CD4-positive, alpha-beta T cell (primary cell): Measurements from ENCODE around the gene KLHL3. TPM values are rescaled to one million over a fixed set of nuclear protein-coding genes. Genes with fewer than 3 reads are reported as not detected.
A peak's percentile ranks its signal among the peaks of the same experiment; 100 is the strongest.

ENCODE experiments used
- ATAC-seq: fragments of 200-7000 bp; cut with Tn5 transposase; one replicate; pipeline ENCODE4 v1.10.0; 2022; ENCODE audit warnings: mild to moderate bottlenecking; ENCODE audit not compliant: poor library complexity
- CTCF ChIA-PET: fragments of 350-600 bp; sonication (Branson Sonifier 250); formaldehyde crosslinking; loops from one replicate; lab custom pipeline; 2021; ENCODE audit warnings: antibody characterized with exemption, inconsistent platforms; lab: Charles Lee
- POLR2A ChIA-PET: fragments of 350-600 bp; sonication (Branson Sonifier 250); formaldehyde crosslinking; loops from one replicate; lab custom pipeline; 2021; ENCODE audit warnings: antibody characterized with exemption, inconsistent platforms; lab: Charles Lee
- DNase-seq, 14 experiments: peaks; one replicate each; pipeline ENCODE4 v3.0.0-alpha.2; 2013 to 2020; ENCODE audit warnings: mixed read lengths in 2 of 14
- H3K27ac ChIP-seq, 2 donors: one replicate each; pipeline versions ENCODE4 v1.5.1 to v1.7.0; 2013; ENCODE audit warnings: low read length in 2 of 2, low read depth in 1 of 2, mild to moderate bottlenecking in 1 of 2
- H3K27me3 ChIP-seq, 2 experiments: 1 replicate in 1 of 2; 2 replicates in 1 of 2; pipeline versions ENCODE4 v1.6.1 to v1.7.0; 2013; ENCODE audit warnings: low read length in 2 of 2, control low read depth in 1 of 2, mild to moderate bottlenecking in 1 of 2, moderate library complexity in 1 of 2; ENCODE audit not compliant: insufficient read depth in 2 of 2, control insufficient read depth in 1 of 2
- H3K36me3 ChIP-seq: one replicate; pipeline ENCODE4 v1.6.1; 2013; ENCODE audit warnings: low read length, control low read depth; ENCODE audit not compliant: insufficient read depth
- H3K4me1 ChIP-seq: one replicate; pipeline ENCODE4 v1.6.1; 2013; ENCODE audit warnings: low read length, control low read depth; ENCODE audit not compliant: insufficient read depth
- H3K4me3 ChIP-seq: one replicate; pipeline ENCODE4 v1.5.1; 2013; ENCODE audit warnings: mild to moderate bottlenecking, low read length, moderate library complexity
- H3K9me3 ChIP-seq, 2 experiments: 1 replicate in 1 of 2; 2 replicates in 1 of 2; pipeline versions ENCODE4 v1.6.1 to v1.7.0; 2013; ENCODE audit warnings: low read length in 2 of 2, mild to moderate bottlenecking in 2 of 2, control low read depth in 1 of 2, moderate library complexity in 1 of 2; ENCODE audit not compliant: control insufficient read depth in 1 of 2, insufficient read depth in 1 of 2
- H3K27ac Mint-ChIP-seq: one replicate; pipeline ENCODE4 v1.8.0; 2020; ENCODE audit warnings: mixed read lengths
- H3K27me3 Mint-ChIP-seq: one replicate; pipeline ENCODE4 v1.8.0; 2021; ENCODE audit warnings: mixed read lengths
- H3K36me3 Mint-ChIP-seq: one replicate; pipeline ENCODE4 v1.8.0; 2021; ENCODE audit warnings: low read depth, mixed read lengths
- H3K4me1 Mint-ChIP-seq: one replicate; pipeline ENCODE4 v1.8.0; 2021; ENCODE audit warnings: low read depth, mixed read lengths
- H3K4me3 Mint-ChIP-seq: one replicate; pipeline ENCODE4 v1.8.0; 2020; ENCODE audit warnings: mild to moderate bottlenecking, mixed read lengths
- H3K9me3 Mint-ChIP-seq: one replicate; pipeline ENCODE4 v1.8.0; 2020; ENCODE audit warnings: mixed read lengths
- intact Hi-C, 2 experiments: fragments of 100-400 bp; cut with DNase I in 1 of 2; cut with micrococcal nuclease in 1 of 2; formaldehyde crosslinking; loops; one replicate each; pipeline versions ENCODE4 v1.15.1 to v1.9.0; 2023 to 2025; cut with DNase I, micrococcal nuclease
- total RNA-seq, 174 experiments: library from RNA in 2 of 174; stranded (reverse) in 2 of 174; gene quantifications; one replicate each; pipeline ENCODE4 v1.2.3 and lab custom pipeline; 2021 to 2026
- TF ChIP-seq, protein P1 (sequence below): fragments of 200-600 bp; IDR thresholded peaks from one replicate; pipeline ENCODE4 v1.8.0; 2022; ENCODE audit warnings: antibody characterized with exemption, mild to moderate bottlenecking

The KLHL3 gene
- total RNA-seq, 2 experiments from 2014 or later: 22.0 to 25.9 TPM

DNA sequence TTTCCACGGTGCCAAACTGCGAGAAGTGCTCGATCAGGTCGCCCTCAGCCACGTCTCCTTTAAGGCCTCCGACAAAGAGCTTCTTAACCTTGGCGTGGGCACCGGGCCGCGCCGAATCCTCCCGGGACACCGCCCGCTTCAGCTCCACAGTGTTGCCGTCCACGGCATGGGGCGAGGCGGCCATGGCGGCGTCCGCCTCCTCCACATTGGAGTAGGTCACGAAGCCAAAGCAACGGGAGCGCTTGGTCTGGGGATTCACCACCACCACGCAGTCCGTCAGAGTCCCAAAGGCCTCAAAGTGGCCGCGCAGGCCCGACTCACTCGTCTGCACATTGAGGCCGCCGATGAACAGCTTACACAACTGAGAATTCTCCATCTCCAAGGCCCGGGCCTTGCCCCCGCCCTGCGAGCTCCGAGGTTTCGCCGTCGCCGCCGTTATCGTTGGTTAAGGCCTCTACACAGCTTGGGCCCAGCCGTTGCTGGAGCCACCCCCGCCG is 17.9 kb upstream of the KLHL3 start:
- peak; percentile 14 for ATAC-seq
- peak overlapping the region; percentile 97 for H3K4me3 Mint-ChIP-seq
- ChIA-PET CTCF (interaction anchor here (1.0 to 3.4 kb wide), 4 partner anchors 11 to 599 kb away, joined by 3 to 28 read pairs (median 14); partner anchors contain the start of gene KDM3B), POLR2A (interaction anchor here (0.8 to 3.2 kb wide), 28 partner anchors 10 to 1812 kb away, joined by 3 to 80 read pairs (median 4); partner anchors contain the start of genes BRD8, CDC23, EGR1 and FAM13B)
- peak overlapping the region; percentile 100 for H3K27ac ChIP-seq
- no peaks in the 10 kb centered on the region for H3K27me3 ChIP-seq
- H3K36me3 ChIP-seq: peaks cover 2% of the 10 kb centered on the region
- H3K4me1 Mint-ChIP-seq: peaks cover 37% of the 10 kb centered on the region
- TF ChIP-seq, protein P1, sequence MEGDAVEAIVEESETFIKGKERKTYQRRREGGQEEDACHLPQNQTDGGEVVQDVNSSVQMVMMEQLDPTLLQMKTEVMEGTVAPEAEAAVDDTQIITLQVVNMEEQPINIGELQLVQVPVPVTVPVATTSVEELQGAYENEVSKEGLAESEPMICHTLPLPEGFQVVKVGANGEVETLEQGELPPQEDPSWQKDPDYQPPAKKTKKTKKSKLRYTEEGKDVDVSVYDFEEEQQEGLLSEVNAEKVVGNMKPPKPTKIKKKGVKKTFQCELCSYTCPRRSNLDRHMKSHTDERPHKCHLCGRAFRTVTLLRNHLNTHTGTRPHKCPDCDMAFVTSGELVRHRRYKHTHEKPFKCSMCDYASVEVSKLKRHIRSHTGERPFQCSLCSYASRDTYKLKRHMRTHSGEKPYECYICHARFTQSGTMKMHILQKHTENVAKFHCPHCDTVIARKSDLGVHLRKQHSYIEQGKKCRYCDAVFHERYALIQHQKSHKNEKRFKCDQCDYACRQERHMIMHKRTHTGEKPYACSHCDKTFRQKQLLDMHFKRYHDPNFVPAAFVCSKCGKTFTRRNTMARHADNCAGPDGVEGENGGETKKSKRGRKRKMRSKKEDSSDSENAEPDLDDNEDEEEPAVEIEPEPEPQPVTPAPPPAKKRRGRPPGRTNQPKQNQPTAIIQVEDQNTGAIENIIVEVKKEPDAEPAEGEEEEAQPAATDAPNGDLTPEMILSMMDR: no peak
- intact Hi-C loops: loop anchor here (2.0 to 10.0 kb wide), 6 partner anchors 17 to 821 kb away; partner anchors contain the start of genes BRD8 (in 1 of the 2), CDC23 (in 1 of the 2), CDC25C (in 1 of the 2) and FAM13B (in 1 of the 2)
- DNase-seq: peak in 2 of 14 experiments; percentile 9 to 27
- H3K4me1 ChIP-seq: peaks cover 28% of the 10 kb centered on the region
- H3K9me3 Mint-ChIP-seq: no peaks in the 10 kb centered on the region
- H3K36me3 Mint-ChIP-seq: peaks cover 50% of the 10 kb centered on the region
- no peaks in the 10 kb centered on the region for H3K9me3 ChIP-seq
- H3K27me3 Mint-ChIP-seq: no peaks in the 10 kb centered on the region
- peak overlapping the region; percentile 97 for H3K4me3 ChIP-seq
- peak overlapping the region; percentile 100 for H3K27ac Mint-ChIP-seq

DNA sequence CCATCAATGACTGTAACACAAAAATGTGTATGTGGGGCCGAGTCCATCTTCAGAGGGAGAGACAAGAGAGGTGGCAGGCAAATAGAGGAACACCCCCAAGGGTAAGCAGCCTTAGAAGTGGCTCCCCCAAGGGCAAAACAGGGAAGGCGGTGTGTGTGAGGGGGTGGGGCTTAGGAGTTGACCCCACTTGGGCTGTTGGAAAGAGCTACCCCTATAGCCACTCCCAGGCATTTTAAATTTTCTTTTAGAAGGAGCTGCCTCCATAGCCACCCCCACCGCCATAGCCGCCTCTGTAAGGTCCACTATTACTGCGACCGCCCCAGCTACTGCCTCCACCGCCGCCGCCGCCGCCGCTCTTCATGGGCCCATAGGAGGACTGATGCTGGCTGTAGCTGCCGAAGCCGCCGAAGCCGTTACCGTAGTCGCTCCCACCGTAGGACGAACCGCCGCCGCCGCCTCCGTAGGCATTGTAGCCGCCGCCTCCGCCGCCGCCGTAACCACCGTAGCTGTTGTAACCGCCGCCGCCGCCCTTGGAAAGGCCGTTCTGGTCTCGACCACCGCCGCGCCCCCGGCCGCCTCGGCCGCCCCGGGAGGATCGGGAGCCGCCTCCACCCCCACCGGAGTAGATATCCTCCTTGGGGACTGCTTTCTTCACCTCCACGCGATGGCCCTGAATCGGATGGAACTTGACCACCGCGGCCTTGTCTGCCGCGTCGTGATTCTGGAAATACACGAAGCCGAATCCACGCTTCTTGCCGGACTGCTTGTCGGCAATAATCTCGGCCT is 17.2 kb upstream of the KLHL3 start:
- CTCF ChIA-PET: interaction anchor here (1.0 to 3.4 kb wide), 4 partner anchors 11 to 599 kb away, joined by 3 to 28 read pairs (median 14); partner anchors contain the start of gene KDM3B
- Mint-ChIP-seq H3K4me1 (peaks cover 37% of the 10 kb centered on the region), H3K9me3 (no peaks in the 10 kb centered on the region), H3K4me3 (peak overlapping the region; percentile 97), H3K27me3 (no peaks in the 10 kb centered on the region), H3K27ac (peak overlapping the region; percentile 100), H3K36me3 (peaks cover 50% of the 10 kb centered on the region)
- H3K27me3 ChIP-seq: no peaks in the 10 kb centered on the region
- POLR2A ChIA-PET: interaction anchor here (0.8 to 3.2 kb wide), 26 partner anchors 10 to 1589 kb away, joined by 3 to 80 read pairs (median 4); partner anchors contain the start of genes BRD8, CDC23, EGR1 and FAM13B
- H3K4me3 ChIP-seq: peak overlapping the region; percentile 97
- no peaks in the 10 kb centered on the region for H3K9me3 ChIP-seq
- peak overlapping the region; percentile 100 for H3K27ac ChIP-seq
- H3K4me1 ChIP-seq: peaks cover 28% of the 10 kb centered on the region
- DNase-seq (peak; percentile 10 to 69 (median 36)), ATAC-seq (no peak)
- peaks cover 2% of the 10 kb centered on the region for H3K36me3 ChIP-seq
- intact Hi-C loops: loop anchor here (2.0 to 10.0 kb wide), 5 partner anchors 16 to 822 kb away; partner anchors contain the start of genes CDC23 (in 1 of the 2), CDC25C (in 1 of the 2), FAM13B (in 1 of the 2) and FAM53C (in 1 of the 2)
- TF ChIP-seq, protein P1: no peak

DNA sequence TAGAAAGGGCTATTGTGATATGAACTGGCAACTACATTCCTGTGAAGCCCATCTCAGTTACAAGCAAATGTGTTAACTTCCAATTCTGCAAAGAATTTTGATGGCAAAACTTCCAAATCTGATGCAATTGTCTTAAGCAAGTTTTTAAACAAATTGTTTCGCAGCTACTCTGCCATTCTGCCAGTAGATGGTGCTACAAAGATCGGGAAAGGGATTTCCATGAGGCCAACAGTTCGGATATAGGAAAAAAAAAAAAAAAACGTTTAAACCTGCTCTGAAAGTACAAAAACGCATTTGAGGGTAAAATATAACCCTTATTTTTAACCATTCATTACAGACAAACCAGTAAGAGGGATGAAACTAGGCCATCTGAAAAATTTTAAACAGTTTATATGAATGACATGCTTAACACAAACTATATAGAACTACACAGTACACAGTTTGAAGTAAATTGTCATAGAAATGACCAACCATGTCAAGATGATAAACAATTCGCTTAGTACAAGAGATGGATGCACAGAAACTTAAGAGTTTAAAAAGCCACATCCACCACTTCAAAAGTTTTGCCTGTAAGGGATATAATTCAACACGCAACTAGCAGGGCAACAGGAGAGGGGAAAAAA is 16.1 kb upstream of the KLHL3 start:
- Mint-ChIP-seq H3K4me1 (peaks cover 37% of the 10 kb centered on the region), H3K36me3 (peaks cover 50% of the 10 kb centered on the region), H3K4me3 (peak overlapping the region; percentile 97), H3K9me3 (no peaks in the 10 kb centered on the region), H3K27me3 (no peaks in the 10 kb centered on the region), H3K27ac (peak overlapping the region; percentile 100)
- Histone ChIP-seq H3K27ac (no peak overlapping the region), H3K27me3 (no peaks in the 10 kb centered on the region), H3K36me3 (peaks cover 2% of the 10 kb centered on the region), H3K4me3 (peak overlapping the region; percentile 97), H3K9me3 (no peaks in the 10 kb centered on the region), H3K4me1 (peaks cover 28% of the 10 kb centered on the region)
- TF ChIP-seq, protein P1: peak; percentile 93
- POLR2A ChIA-PET: interaction anchor here (0.7 to 1.8 kb wide), 5 partner anchors 12 to 92 kb away, joined by 3 to 11 read pairs (median 4); partner anchors contain the start of gene KLHL3
- CTCF ChIA-PET: interaction anchor here (0.7 to 3.4 kb wide), 7 partner anchors 10 to 92 kb away, joined by 3 to 28 read pairs (median 4); partner anchors contain the start of gene KLHL3
- intact Hi-C loops: loop anchor here (2.0 to 10.0 kb wide), 5 partner anchors 15 to 823 kb away; partner anchors contain the start of genes CDC23 (in 1 of the 2), CDC25C (in 1 of the 2), FAM13B (in 1 of the 2) and FAM53C (in 1 of the 2)
- ATAC-seq: no peak
- DNase-seq: peak in 3 of 14 experiments; percentile 50 to 60 (median 59)
